ENCODE data around the gene CYP4B1.

Gene CYP4B1

GRCh38 chr1:46797696-46798470 lies 963 bp upstream of the CYP4B1 start:
- DNase-seq (ENCODE audit: low read depth), result no peak

- DNase-seq (ENCODE audit: low read depth), result no peak
Measured at GRCh38 chr1:46800742-46801141, 1.9 kb downstream of the CYP4B1 start.

- DNase-seq (ENCODE audit: low read depth), result no peak
Measured at GRCh38 chr1:46801323-46802055, 2.6 kb downstream of the CYP4B1 start.

- DNase-seq (ENCODE audit: low read depth), result no peak
Measured at GRCh38 chr1:46802081-46802480, 3.2 kb downstream of the CYP4B1 start.

- no peak for DNase-seq (ENCODE audit: low read depth)
Measured at GRCh38 chr1:46802901-46803574, 4.2 kb downstream of the CYP4B1 start.

GRCh38 chr1:46804027-46804889 lies 5.4 kb downstream of the CYP4B1 start:
- DNase-seq (ENCODE audit: low read depth), result no peak

- DNase-seq (ENCODE audit: low read depth), result no peak
Measured at GRCh38 chr1:46804926-46805325, 6.1 kb downstream of the CYP4B1 start.

GRCh38 chr1:46805755-46806154 lies 6.9 kb downstream of the CYP4B1 start:
- DNase-seq (ENCODE audit: low read depth), result no peak

GRCh38 chr1:46806196-46807020 lies 7.6 kb downstream of the CYP4B1 start:
- no peak for DNase-seq (ENCODE audit: low read depth)

GRCh38 chr1:46807046-46807972 lies 8.5 kb downstream of the CYP4B1 start:
- no peak for DNase-seq (ENCODE audit: low read depth)

GRCh38 chr1:46809071-46809470 lies 10.2 kb downstream of the CYP4B1 start:
- DNase-seq (ENCODE audit: low read depth), result no peak

- no peak for DNase-seq (ENCODE audit: low read depth)
Measured at GRCh38 chr1:46809904-46810303, 11.1 kb downstream of the CYP4B1 start.

GRCh38 chr1:46810596-46810995 lies 11.8 kb downstream of the CYP4B1 start:
- DNase-seq (ENCODE audit: low read depth), result no peak

- DNase-seq (ENCODE audit: low read depth), result no peak
Measured at GRCh38 chr1:46811053-46811452, 12.2 kb downstream of the CYP4B1 start.

GRCh38 chr1:46812065-46812963 lies 13.5 kb downstream of the CYP4B1 start:
- DNase-seq (ENCODE audit: low read depth), result no peak

- DNase-seq (ENCODE audit: low read depth), result no peak
Measured at GRCh38 chr1:46812996-46813857, 14.4 kb downstream of the CYP4B1 start.

GRCh38 chr1:46813858-46814396 lies 15.1 kb downstream of the CYP4B1 start:
- no peak for DNase-seq (ENCODE audit: low read depth)

- DNase-seq (ENCODE audit: low read depth), result no peak
Measured at GRCh38 chr1:46815133-46815532, 16.3 kb downstream of the CYP4B1 start.
